Measurements from ENCODE around the gene PNKD.

The PNKD gene

GRCh38 chr2:218273908-218274249, 3.6 kb downstream of the PNKD start:
- Histone ChIP-seq H3K9ac (ENCODE audit: low read depth, low read length, poor library complexity, severe bottlenecking) (no peak overlapping the region), H3K36me3 (ENCODE audit: insufficient read depth, low read length) (peaks cover 18% of the 10 kb centered on the region; the same call in 1 of the 2 replicates), H3K4me2 (ENCODE audit: low read depth, low read length, poor library complexity, severe bottlenecking) (no peak overlapping the region), H4K20me1 (ENCODE audit: insufficient read depth, low read length, poor library complexity, severe bottlenecking) (peaks cover 16% of the 10 kb centered on the region), H3K79me2 (ENCODE audit: insufficient read depth, low read length) (peaks cover 26% of the 10 kb centered on the region), H3K27me3 (ENCODE audit: insufficient read depth, low read length, poor library complexity, severe bottlenecking) (no peaks in the 10 kb centered on the region), H3K4me1 (ENCODE audit: insufficient read depth, low read length, poor library complexity, severe bottlenecking) (peaks cover 27% of the 10 kb centered on the region), H3K9me3 (ENCODE audit: insufficient read depth, low read depth, low read length) (no peaks in the 10 kb centered on the region), H3K9me2 (replicated peaks; ENCODE audit: low read depth, low read length) (no peaks in the 10 kb centered on the region), H2AFZ (ENCODE audit: low read length) (no peak overlapping the region), H3F3A (ENCODE audit: low read depth) (no peaks in the 10 kb centered on the region), H3K4me3 (ENCODE audit: low read length, poor library complexity, severe bottlenecking) (no peak overlapping the region)
- no peak for TF ChIP-seq EZH2phosphoT487 (IDR thresholded peaks at IDR 0.05; ENCODE audit: borderline replicate concordance)
- TF ChIP-seq, protein P1, sequence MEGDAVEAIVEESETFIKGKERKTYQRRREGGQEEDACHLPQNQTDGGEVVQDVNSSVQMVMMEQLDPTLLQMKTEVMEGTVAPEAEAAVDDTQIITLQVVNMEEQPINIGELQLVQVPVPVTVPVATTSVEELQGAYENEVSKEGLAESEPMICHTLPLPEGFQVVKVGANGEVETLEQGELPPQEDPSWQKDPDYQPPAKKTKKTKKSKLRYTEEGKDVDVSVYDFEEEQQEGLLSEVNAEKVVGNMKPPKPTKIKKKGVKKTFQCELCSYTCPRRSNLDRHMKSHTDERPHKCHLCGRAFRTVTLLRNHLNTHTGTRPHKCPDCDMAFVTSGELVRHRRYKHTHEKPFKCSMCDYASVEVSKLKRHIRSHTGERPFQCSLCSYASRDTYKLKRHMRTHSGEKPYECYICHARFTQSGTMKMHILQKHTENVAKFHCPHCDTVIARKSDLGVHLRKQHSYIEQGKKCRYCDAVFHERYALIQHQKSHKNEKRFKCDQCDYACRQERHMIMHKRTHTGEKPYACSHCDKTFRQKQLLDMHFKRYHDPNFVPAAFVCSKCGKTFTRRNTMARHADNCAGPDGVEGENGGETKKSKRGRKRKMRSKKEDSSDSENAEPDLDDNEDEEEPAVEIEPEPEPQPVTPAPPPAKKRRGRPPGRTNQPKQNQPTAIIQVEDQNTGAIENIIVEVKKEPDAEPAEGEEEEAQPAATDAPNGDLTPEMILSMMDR (conservative IDR thresholded peaks at IDR 0.05; ENCODE audit: low read length): no peak

DNA sequence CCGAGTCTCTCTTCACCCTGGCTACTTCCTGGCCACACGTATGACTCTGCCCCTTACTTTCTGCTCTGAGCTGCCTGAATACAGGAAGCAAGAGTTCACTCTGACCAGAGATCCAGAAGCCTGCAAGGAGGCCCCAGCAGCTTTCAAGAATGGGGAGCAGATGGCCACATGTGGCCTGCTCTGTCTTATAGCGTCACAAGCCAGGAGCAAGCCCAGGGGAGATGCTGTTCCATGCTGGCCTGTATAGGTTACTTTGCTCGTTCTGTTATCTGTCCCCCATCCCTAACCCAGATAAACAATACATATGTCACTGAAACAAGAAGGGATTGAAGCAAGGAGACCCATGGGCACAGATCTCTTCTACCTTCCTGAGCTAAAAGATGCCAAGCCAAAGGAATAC, 4.3 kb downstream of the PNKD start:
- no peaks in the 10 kb centered on the region for H3K27me3 ChIP-seq (ENCODE audit: insufficient read depth, low read length, poor library complexity, severe bottlenecking)
- peaks cover 21% of the 10 kb centered on the region for H3K4me1 ChIP-seq (ENCODE audit: insufficient read depth, low read length, poor library complexity, severe bottlenecking)
- H3F3A ChIP-seq (ENCODE audit: low read depth): no peaks in the 10 kb centered on the region
- peaks cover 18% of the 10 kb centered on the region; the same call in 1 of the 2 replicates for H3K36me3 ChIP-seq (ENCODE audit: insufficient read depth, low read length)
- peaks cover 19% of the 10 kb centered on the region for H3K79me2 ChIP-seq (ENCODE audit: insufficient read depth, low read length)
- no peak overlapping the region for H2AFZ ChIP-seq (ENCODE audit: low read length)
- H3K9ac ChIP-seq (ENCODE audit: low read depth, low read length, poor library complexity, severe bottlenecking): no peak overlapping the region
- H3K9me2 ChIP-seq (replicated peaks; ENCODE audit: low read depth, low read length): no peaks in the 10 kb centered on the region
- H3K9me3 ChIP-seq (ENCODE audit: insufficient read depth, low read depth, low read length): no peaks in the 10 kb centered on the region
- H4K20me1 ChIP-seq (ENCODE audit: insufficient read depth, low read length, poor library complexity, severe bottlenecking): peaks cover 9% of the 10 kb centered on the region
- H3K4me3 ChIP-seq (ENCODE audit: low read length, poor library complexity, severe bottlenecking): no peak overlapping the region
- no peak overlapping the region for H3K4me2 ChIP-seq (ENCODE audit: low read depth, low read length, poor library complexity, severe bottlenecking)
- no peak for TF ChIP-seq EZH2phosphoT487 (IDR thresholded peaks at IDR 0.05; ENCODE audit: borderline replicate concordance)
- TF ChIP-seq, protein P1 (conservative IDR thresholded peaks at IDR 0.05; ENCODE audit: low read length): no peak

DNA sequence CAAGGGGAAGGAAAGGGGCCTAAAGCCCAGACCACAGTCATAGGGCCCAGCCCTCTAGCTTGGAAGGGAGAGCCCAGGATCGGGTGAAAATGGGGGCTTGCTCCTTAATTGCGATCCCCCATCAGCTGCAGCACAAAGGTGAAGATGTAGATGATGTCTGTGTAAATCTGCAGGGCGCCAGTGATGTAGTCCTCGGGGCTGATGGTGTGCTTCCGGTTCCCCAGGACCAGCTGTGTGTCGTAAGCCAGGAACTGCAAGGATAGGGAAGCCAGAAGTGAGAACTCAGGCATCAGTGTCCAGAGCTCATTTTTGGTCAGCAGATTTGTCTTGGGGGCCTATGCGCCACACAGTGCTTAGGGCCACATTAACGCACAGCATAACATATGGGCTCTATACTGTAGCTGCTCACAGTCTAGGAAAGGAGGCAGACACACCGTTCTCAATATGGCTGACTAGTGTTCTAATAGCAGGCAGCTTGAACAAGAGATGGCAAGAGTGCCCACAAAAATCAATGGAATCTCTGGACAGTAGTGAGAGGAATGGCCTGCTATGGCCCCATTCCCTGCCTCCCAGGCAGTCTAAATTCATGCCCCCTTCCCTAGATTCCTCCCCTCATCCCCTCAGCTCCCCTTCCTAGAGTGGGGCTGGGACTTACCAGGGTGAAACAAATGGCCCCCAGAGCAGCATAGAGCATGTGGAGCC, 5.2 kb downstream of the PNKD start:
- Histone ChIP-seq H3K9ac (ENCODE audit: low read depth, low read length, poor library complexity, severe bottlenecking) (no peak overlapping the region), H3K79me2 (ENCODE audit: insufficient read depth, low read length) (peaks cover 15% of the 10 kb centered on the region; the same call in 1 of the 2 replicates), H3K9me3 (ENCODE audit: insufficient read depth, low read depth, low read length) (no peaks in the 10 kb centered on the region), H3K4me2 (ENCODE audit: low read depth, low read length, poor library complexity, severe bottlenecking) (no peak overlapping the region), H3F3A (ENCODE audit: low read depth) (no peaks in the 10 kb centered on the region), H3K4me1 (ENCODE audit: insufficient read depth, low read length, poor library complexity, severe bottlenecking) (peaks cover 21% of the 10 kb centered on the region), H3K9me2 (replicated peaks; ENCODE audit: low read depth, low read length) (no peaks in the 10 kb centered on the region), H2AFZ (ENCODE audit: low read length) (no peak overlapping the region), H3K27me3 (ENCODE audit: insufficient read depth, low read length, poor library complexity, severe bottlenecking) (no peaks in the 10 kb centered on the region), H3K36me3 (ENCODE audit: insufficient read depth, low read length) (peaks cover 18% of the 10 kb centered on the region; the same call in 1 of the 2 replicates), H3K4me3 (ENCODE audit: low read length, poor library complexity, severe bottlenecking) (no peak overlapping the region), H4K20me1 (ENCODE audit: insufficient read depth, low read length, poor library complexity, severe bottlenecking) (peaks cover 6% of the 10 kb centered on the region)
- TF ChIP-seq, protein P1 (conservative IDR thresholded peaks at IDR 0.05; ENCODE audit: low read length): no peak
- TF ChIP-seq EZH2phosphoT487 (IDR thresholded peaks at IDR 0.05; ENCODE audit: borderline replicate concordance): no peak
